Type B pancreatic cell (in vitro differentiated cells): ENCODE measurements around the gene DIP2B. TPM values are rescaled to one million over a fixed set of nuclear protein-coding genes. Genes with fewer than 3 reads are reported as not detected.
"Not testable (repeated sequence)": the region's sequence is repeated elsewhere in the genome, so short reads cannot be mapped to it uniquely, and the experiment has no call there.

Experiments
- DNase-seq: peaks from one replicate; pipeline ENCODE4 v3.0.0; 2021; ENCODE audit warnings: mixed read lengths; ENCODE audit not compliant: unreplicated experiment; ENCODE audit errors: extremely low spot score
- H3K27ac Mint-ChIP-seq: 2 replicates; pipeline ENCODE4 v1.8.0; 2021; ENCODE audit warnings: mild to moderate bottlenecking, mixed read lengths
- H3K27me3 Mint-ChIP-seq: 2 replicates; pipeline ENCODE4 v1.8.0; 2021; ENCODE audit warnings: mixed read lengths
- H3K36me3 Mint-ChIP-seq: 2 replicates; pipeline ENCODE4 v1.8.0; 2021; ENCODE audit warnings: mixed read lengths
- H3K4me1 Mint-ChIP-seq: one replicate; pipeline ENCODE4 v1.8.0; 2021; ENCODE audit warnings: mixed read lengths; ENCODE audit not compliant: unreplicated experiment
- H3K4me3 Mint-ChIP-seq: 2 replicates; pipeline ENCODE4 v1.8.0; 2021; ENCODE audit warnings: mild to moderate bottlenecking, mixed read lengths
- H3K9me3 Mint-ChIP-seq: 2 replicates; pipeline ENCODE4 v1.8.0; 2021; ENCODE audit warnings: mixed read lengths
- total RNA-seq: library from RNA; stranded (reverse); gene quantifications from 2 replicates; pipeline ENCODE4 v1.2.1, GENCODE V29; 2021; ENCODE audit warnings: low replicate concordance
- TF ChIP-seq, protein P1 (sequence below): fragments of 200-600 bp; sonication (generic); conservative IDR thresholded peaks from 2 replicates; pipeline ENCODE4 v1.5.0; 2021; ENCODE audit warnings: antibody characterized with exemption, mild to moderate bottlenecking

Gene DIP2B
- total RNA-seq, 1 donor from 2014 or later: 27.2 TPM

DNA sequence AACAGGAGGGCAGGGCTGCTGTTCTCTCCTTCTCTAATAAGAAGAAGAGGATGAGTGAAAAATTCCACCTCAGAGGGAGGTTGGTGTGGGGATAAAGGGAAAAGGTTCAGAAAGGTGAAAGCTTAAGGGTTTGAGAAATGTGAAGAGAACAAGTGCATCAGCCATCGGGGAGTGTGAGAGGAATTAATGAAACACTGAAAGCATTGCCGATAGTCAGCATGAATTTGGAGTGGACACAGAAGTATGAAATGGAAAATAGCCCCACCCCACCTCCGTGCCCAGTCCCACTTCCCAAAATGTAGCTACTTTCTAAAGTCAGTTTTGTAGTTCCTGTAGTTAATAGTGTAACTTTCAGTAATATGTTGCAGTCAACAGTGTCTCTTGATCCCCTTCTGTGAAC is 33.4 kb downstream of the DIP2B start:
- Mint-ChIP-seq H3K36me3 (peaks cover 9% of the 10 kb centered on the region), H3K27me3 (no peaks in the 10 kb centered on the region), H3K4me3 (peak overlapping the region; percentile 15), H3K4me1 (peaks cover 12% of the 10 kb centered on the region), H3K9me3 (no peaks in the 10 kb centered on the region), H3K27ac (peak overlapping the region; percentile 46)
- DNase-seq: no peak
- TF ChIP-seq, protein P1, sequence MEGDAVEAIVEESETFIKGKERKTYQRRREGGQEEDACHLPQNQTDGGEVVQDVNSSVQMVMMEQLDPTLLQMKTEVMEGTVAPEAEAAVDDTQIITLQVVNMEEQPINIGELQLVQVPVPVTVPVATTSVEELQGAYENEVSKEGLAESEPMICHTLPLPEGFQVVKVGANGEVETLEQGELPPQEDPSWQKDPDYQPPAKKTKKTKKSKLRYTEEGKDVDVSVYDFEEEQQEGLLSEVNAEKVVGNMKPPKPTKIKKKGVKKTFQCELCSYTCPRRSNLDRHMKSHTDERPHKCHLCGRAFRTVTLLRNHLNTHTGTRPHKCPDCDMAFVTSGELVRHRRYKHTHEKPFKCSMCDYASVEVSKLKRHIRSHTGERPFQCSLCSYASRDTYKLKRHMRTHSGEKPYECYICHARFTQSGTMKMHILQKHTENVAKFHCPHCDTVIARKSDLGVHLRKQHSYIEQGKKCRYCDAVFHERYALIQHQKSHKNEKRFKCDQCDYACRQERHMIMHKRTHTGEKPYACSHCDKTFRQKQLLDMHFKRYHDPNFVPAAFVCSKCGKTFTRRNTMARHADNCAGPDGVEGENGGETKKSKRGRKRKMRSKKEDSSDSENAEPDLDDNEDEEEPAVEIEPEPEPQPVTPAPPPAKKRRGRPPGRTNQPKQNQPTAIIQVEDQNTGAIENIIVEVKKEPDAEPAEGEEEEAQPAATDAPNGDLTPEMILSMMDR: no peak

DNA sequence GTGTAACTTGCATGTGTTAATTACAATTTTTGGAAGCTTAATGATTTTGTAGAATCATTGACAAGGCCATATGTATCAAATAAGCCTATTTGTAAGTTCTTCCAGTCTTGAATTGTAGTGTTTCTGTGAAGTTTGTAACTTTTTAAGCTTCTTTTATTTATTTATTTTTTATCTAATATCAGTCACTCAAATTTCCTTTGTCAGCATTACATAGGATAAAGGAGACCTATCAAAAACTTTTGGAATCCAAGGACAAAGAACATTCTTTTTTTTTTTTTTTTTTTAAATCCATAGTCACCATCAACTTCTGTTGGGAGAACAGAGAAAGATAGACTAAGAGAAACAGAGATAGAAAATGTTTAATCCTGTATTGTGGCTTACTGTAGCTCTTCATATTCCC is 36.4 kb downstream of the DIP2B start:
- Mint-ChIP-seq H3K9me3 (no peaks in the 10 kb centered on the region), H3K27me3 (no peaks in the 10 kb centered on the region), H3K4me1 (peaks cover 18% of the 10 kb centered on the region), H3K27ac (no peak overlapping the region), H3K36me3 (peaks cover 14% of the 10 kb centered on the region), H3K4me3 (no peak overlapping the region)
- no peak for DNase-seq
- TF ChIP-seq, protein P1: no peak

DNA sequence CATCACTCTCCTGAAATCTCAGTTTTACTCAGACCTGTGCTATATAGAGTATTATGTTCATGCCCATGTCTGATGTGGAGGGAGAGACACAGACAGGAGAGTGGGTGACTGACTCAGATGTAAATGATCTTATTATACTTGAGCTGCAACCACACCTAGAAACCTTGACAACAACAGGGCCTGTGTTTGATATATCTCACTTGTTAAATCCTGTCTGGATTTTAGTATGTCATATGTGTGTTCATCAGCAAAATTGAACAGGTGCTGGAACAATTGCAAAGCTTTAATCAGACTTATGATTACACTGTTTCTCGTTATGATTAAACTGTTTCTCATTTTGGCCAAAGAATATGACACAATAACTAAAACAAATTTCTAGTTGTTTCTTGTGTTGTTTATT is 37.7 kb downstream of the DIP2B start:
- H3K36me3 Mint-ChIP-seq: peaks cover 10% of the 10 kb centered on the region
- H3K27me3 Mint-ChIP-seq: no peaks in the 10 kb centered on the region
- TF ChIP-seq, protein P1: no peak
- H3K4me1 Mint-ChIP-seq: peaks cover 26% of the 10 kb centered on the region
- no peak for DNase-seq
- H3K9me3 Mint-ChIP-seq: no peaks in the 10 kb centered on the region
- H3K4me3 Mint-ChIP-seq: no peak overlapping the region
- peak overlapping the region; percentile 70 for H3K27ac Mint-ChIP-seq

DNA sequence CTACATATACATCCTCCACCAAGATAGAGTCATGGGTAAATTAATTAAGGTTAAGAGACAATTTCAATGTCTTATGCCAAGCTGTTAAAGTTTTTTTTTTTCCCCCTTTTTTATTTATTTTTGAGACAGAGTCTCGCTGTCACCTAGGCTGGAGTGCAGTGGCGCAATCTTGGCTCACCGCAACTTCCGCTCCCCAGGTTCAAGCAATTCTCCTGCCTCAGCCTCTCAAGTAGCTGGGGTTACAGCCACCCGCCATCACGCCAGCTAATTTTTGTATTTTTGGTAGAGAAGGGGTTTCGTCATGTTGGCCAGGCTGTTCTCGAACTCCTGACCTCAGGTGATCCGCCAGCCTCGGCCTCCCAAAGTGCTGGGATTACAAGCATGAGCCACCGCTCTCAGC is 38.4 kb downstream of the DIP2B start:
- H3K36me3 Mint-ChIP-seq, H3K27me3 Mint-ChIP-seq, DNase-seq, H3K4me3 Mint-ChIP-seq, H3K9me3 Mint-ChIP-seq: not testable (repeated sequence)
- Mint-ChIP-seq H3K27ac (peak overlapping the region; percentile 70), H3K4me1 (peaks cover 19% of the 10 kb centered on the region)

DNA sequence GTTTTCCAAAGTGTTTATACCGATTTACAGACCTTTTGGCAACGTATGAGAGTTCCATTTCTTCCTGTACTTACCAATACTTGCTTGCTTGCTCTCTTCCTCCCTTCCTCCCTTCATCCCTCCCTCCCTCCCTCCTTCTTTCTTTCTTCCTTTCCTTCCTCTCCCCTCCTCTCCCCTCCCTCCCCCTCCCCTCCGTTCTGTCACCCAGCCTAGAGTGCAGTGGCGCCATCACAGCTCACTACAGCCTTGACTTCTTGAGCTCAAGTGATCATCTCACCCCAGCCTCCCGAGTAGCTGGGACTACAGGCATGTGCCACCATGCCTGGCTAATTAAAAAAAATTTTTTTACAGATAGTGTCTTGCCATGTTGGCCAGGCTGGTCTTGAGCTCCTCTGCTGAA is 40.4 kb downstream of the DIP2B start:
- TF ChIP-seq, protein P1: no peak

DNA sequence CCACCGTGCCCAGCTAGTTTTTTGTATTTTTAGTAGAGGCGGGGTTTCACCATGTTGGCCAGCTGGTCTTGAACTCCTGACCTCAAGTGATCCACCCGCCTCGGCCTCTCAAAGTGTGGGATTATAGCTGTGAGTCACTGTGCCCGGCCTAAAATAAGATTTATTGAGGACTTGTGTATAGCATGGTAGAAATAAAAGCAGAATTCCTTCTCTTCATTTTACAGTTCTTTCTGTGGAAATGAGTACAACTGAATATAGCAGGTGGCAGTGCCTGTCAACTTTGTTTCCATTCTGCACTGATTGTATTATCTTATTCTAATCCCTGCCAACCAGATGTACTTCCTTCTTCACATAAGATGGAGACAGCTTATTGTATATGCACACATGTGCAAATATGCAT is 41.0 kb downstream of the DIP2B start:
- peaks cover 5% of the 10 kb centered on the region for H3K36me3 Mint-ChIP-seq
- no peaks in the 10 kb centered on the region for H3K9me3 Mint-ChIP-seq
- H3K4me3 Mint-ChIP-seq: no peak overlapping the region
- no peaks in the 10 kb centered on the region for H3K27me3 Mint-ChIP-seq
- H3K4me1 Mint-ChIP-seq: peaks cover 25% of the 10 kb centered on the region
- no peak for DNase-seq
- H3K27ac Mint-ChIP-seq: peak overlapping the region; percentile 61
- TF ChIP-seq, protein P1: no peak

More for the DNA sequence above, 40.4 kb downstream of the DIP2B start:
- no peak for DNase-seq
- Mint-ChIP-seq H3K4me3 (no peak overlapping the region), H3K27me3 (no peaks in the 10 kb centered on the region), H3K27ac (no peak overlapping the region), H3K9me3 (no peaks in the 10 kb centered on the region), H3K36me3 (peaks cover 5% of the 10 kb centered on the region), H3K4me1 (peaks cover 24% of the 10 kb centered on the region)
